HG02678 (cell line): ENCODE data around the gene EEFSEC.

Source experiments
- ATAC-seq: cut with Tn5 transposase; IDR thresholded peaks from one replicate; pipeline ENCODE4 v1.9.1; 2021; ENCODE audit warnings: mild to moderate bottlenecking, moderate library complexity; ENCODE audit not compliant: unreplicated experiment

EEFSEC gene

DNA sequence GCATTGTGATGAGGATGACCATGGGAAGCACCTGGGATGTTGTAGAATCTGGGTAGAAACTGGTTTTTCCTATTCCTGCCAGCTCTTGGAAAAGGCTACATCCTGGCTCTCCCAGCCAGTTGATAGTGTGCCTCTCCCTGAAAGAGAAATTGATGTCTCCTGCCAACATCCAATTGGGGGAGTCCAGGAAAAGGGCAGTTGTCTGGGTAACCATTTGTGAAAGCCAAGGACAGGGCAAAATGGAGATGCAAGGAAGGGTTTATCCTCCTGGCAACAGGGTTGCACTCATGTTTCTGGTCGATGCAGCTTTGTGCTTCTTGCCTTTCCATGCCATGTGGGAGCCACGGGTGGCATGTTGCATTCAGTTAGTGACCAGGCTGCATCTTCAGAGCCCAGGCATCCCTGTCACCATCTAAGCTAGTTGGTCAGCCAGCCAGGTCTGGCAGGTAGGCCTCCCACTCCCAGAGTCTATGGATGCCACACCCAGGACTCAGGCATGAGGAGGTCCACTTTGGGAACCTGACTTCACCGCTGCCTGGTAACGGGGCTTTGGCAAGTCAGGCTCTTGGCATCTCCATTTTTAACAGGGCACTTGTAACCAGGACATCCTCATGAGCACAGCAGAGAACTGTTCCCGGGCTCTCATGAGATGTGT is 159.9 kb downstream of the EEFSEC start:
- no peak for ATAC-seq

DNA sequence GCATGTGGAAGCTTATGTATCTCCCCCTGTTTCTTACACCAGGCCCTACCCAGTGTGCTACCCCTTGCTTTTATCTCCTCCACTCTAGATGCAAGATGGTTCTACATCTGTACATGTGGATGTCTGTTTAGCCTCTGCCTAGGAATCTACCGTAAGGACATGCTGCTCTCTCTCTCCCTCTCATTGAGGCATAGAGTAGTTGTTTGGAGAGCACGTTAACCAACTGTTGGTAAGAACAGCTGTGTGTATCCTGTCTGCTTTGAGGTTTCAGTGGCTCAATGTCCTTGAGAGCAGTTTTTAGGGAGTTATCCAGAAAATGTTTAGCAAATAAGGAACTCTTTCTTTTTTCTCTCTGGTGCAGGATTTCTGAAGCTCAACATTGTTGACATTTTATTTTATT is 160.7 kb downstream of the EEFSEC start:
- no peak for ATAC-seq

DNA sequence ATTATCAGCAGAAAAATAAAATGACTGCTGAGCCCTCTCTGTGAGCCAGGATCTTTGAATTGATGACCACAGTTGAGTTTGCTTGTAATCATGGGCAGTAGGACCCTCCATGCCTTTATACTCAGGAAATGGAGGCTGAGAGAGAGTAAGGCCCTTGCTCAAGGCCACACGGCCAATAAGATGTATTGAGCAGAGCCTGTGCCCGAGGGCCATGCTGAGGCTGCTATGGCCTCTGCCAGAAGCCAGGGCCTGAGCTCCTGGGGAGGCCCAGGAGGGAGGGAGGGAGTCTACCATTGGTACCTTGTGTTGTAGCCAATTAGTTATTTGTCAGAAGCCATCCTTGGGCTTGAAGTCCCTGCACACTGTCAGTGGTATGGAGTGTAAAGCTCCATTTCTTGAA is 162.0 kb downstream of the EEFSEC start:
- no peak for ATAC-seq

DNA sequence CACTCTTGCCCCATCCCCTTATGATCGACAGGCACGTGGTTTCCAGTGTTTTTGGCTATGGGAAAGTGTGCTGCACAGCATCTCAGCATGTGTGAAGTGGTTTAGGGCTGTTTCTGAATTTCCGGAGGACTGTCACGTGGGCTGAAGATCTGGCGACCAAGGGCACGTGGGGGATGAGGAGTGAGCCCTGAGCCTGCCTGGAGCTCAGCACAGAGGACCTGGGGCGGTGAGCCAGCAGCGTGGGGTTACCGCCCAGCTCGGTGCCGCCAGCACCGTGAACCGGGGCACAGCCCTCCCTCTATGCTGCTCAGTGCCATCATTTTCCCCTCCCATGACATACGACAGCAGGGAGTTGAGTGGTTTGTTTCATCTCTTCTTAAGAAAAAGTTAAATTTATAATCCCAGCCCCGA is 163.2 kb downstream of the EEFSEC start:
- no peak for ATAC-seq

DNA sequence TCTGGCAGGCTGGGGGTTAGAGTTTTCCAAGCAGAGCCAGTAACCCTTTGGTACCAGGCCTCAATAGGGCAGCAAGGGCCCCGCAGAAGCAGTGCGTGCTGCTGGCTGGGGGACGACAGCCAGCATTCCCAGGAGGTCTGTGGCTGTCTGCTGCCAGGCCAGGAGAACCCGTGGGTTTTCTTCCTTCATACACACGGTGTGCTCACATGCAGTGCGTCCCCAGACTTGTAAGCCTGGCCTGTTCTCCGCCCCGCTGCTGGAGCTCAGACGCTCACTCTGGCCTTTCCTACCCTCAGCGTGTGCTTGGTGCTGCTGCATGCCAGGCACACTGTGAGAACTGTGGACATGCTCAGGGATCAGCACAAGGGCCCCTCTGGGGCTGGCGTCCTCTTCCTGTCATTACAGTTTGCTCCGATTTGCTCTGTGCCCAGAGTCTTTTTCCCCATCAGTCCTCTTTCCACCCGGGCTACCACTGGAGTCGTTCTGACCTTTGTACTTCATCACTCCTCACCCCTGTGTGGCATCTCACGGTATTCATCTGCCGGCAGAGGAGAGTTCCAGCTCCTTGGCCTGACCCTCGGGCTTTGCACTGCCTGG is 163.9 kb downstream of the EEFSEC start:
- ATAC-seq = no peak

DNA sequence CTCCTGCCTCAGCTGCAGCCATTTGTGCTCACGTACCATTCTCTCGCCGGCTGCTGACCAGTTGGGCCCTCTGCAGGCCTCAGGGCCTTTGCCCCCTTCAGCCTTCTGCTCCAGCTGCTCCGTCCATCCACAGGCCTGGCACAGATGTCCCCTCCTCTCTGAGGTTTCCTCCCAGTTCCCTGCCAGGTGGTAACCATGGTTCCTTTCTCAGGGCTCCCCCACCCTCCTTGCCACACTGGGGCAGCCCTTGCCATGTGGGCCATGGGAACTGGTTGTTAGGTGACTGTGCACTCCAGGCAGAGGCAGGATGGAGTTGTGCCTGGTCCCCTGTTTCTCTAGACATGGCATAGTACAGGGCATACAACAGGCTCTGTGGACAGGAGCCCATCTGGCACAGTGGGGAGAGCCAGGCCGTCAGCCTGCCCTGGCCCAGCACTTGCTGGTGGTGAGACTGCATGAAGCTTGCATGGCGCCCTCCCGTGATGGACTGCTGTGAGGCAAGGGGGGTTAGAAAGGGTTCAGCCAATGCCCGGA is 164.5 kb downstream of the EEFSEC start:
- no peak for ATAC-seq

DNA sequence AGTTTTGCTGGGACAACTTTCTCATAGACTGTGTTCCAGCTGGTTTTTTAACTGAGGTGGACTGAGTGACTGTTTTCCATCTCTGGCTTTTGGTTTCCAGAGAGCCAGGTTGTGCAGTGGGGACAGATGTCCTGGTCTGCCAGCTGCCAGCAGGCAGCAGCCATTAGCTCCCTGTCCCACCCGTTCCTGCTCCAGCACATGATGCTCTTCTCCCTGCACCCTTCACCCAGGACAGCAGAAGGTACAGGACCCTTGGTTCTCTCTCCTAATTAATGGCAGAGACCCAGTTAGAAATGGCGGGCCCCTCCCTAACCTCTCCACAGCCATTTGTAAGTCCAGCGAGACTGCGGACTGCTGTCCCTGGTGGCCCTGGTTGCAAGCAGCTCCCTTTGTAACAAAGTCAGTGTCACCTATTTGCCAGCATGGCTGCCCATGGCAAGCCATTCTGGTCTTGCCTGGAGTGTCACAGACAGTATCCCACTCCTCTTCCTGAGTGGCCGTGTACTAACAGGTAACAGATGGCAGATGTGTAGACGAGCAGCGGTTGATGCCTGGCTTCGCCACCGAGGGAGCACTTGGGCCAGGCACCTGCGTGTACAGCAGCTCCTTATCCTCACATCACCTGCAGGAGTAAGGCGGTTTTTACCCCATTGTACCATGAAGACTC is 165.1 kb downstream of the EEFSEC start:
- no peak for ATAC-seq

DNA sequence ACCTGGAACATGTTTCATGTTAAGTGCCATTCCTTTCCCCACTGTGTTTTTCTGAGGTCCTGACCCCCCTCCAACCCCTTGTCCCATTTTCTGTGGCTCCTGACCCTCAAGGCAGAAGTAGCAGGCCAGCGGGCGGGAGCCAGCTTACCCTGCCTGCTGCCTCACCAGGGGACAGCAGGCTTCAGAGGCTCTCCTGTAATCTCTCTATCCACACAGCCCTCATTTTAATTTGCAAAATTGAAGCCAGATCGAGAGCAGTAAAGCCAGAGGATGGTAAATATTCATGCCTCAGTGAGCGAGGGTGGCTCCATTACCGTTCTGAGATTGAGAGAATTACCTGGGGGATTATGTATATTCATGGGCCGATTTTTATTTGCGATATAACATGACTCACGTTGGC is 165.8 kb downstream of the EEFSEC start:
- ATAC-seq = no peak

DNA sequence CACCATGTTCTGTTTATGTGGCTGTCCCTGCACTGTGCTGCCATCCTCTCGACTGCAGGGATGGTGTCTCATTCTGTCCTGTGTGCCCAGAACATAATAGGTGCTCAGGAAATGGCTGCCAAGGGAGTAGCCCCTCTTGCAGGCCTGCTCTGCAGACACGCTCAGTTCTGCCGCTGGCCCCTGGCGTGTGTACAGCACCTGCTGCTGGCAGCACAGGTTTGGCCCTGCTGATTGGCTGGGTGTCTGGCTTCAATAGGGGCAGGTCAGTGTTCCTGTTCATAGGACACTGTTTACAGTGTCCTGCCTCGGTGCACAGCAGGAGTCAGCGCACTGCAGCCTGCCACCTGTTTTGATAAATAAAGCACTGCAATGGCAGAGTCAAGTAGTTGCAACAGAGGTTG is 166.5 kb downstream of the EEFSEC start:
- no peak for ATAC-seq

DNA sequence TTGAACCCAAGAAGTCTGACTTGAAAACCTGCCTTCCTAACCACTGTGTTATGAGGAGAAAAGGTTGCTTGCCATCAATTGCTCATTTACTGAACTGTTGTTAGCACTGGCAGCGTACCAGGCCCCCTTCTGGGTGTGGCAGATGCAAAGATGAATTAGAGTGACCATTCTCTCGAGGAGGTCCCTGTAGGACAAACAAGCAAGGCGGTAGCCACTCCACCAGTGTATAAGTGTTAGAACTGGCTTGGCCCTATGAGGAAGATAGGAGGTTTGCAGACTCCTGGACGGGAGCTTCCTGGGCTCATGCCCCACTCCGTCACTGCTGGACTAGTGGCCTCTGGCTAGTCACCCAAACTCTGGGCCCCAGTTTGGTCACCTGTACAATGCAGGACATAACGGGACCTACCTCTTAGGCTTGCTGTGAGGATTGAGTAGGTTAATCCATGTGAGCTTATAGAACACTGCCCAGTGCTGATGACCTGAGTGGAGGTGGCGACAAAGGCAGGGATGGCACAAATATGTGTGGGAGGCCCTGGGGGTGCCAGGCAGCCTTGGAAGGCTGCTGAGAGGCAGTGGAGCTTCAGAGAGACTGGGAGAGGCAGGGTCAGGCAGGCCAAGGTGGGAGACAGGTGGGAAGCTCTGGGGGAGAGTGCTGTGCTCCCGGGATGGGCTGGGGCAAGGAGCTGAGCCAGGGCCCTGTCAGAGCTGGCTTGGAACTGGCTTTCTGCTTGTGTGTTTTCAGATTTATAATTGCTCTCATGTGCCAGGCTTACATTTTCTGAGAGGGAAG is 167.5 kb downstream of the EEFSEC start:
- no peak for ATAC-seq

DNA sequence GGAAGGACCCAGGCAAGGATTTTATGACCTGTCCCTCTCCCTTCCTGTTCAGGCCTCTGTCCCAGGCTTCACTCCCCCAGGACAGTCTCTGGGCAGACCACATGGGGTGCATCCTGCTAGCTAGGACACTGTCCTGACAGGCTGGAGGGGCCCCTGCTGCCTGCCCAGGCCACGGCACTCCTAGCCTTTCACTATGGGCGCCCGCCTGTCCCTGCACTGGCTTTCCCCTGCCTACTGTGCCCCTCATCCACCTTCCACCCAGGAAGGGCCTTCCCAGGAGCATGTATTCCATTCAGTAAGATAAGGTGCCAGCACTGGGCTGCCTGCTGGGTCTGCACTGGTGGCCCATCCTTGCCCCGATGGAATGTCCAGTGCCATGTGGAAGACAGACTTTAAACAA is 168.1 kb downstream of the EEFSEC start:
- no peak for ATAC-seq

DNA sequence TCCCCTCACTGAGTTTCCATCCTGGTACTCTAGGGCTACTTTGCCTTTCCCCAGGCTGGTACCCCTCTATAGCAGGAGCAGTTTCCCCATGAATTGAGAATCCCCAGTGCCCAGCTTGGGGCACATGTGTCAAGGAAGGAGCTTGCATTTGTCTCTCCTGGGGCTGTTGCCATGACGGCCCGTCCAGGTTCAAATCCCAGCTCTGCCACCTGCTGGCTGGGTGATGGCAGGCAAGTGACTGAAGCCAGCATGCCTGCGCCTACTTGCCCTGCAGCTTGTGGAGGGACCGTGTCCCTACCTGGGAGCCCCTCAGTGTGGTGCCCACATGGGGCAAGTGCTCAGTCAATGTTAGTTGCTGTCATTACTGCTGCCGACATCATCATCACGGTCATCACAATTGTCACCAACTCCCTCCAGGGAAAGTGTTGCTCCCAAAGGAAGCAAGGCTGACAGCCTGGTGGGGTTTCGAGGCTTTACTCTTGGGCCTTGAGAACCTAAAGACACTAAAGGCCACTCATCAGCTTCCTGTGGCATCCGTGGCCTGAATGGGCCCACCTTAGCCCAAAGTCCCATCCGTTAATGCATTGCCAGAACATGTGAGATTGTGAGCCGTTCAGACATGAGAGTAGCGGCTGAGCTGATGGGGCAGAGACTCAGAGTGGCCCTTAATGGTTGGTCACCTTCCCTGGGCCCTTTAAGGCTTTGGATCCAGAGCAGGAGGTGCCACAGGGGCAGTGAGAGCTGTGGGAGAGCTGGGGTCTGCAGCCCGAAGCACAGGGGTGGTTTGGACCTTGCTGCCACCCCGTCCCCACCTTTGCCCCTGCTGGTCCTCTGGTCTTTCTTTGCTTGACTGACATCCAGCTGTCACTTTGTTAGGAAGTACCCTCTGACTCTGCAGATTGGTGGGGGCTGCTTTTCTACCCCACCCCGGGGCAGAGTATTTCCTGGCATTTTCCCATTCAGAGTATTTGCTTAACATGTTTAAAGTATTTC is 169.0 kb downstream of the EEFSEC start:
- ATAC-seq = no peak

DNA sequence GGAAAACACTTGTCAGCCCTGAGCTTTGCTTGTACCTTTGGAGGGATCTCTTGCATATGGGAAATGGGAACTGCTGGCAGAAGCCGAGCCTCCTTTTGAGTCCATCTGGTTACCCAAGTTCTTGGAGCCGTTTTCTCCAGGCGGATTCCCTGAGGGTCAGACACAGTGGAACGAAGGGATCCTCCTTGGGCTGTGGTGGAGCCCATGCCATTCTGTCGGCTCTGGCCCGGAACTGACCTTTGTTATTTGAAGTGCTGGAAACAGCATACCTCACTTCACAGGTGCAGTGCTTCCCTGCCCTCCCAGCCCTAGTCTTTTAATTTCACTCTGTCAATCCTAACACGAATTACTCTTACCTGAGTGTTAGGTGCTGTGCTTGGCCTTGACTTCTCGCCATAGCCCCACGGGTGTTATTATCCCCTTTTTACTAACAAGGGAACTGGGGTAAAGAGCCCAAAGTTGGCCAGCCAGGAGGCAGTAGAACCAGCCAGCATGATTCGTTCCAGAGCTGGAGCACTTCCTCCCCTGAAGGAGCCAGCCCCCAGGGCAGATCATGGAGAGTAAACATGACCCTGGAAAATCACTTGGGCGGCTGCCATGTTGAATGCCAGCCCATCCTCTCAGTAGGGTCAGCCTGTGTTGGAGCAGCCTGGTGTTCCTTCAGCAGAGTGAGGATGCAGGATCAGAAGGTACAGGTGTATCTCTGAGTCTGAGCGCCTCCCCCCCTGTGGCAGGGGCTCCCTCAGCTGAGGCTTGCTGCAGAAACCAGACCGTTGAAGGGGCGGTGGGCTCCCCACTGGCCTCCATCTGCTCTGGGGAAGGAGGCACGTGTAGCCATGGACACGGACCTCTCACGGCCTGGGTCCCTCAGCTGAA is 170.2 kb downstream of the EEFSEC start:
- ATAC-seq = no peak

DNA sequence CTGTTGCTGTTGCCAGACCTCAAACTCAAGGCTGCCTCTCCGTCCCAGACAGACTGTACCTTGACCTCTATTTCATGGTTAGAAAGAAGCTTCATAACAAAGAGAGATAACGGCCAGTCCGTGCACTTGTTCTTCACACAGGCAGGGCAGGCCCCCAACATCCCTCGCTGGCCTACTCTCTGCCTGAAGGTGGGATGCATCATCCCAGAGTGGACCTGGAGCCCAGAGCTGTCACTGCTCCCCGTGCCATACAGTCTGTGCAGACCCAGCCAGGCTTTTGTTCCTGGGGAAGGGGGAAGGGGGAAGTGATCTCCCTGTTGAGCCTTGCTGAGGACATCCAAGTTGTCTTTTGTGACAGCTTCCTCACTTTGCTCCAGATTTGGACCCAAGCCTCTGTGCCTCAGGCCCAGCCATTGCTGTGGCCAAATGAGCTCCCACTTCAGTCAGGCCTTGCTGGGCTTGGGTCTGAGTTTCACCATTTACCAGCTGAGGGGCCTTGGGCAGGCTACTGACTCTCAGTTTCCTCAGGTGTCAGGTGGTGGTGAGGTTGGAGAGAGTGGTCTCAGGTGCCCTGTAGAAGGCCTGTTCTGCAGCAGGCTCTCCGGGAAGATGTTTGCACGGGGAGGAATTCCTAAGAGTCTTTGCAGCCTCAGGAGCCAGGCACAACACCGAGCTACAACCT is 171.8 kb downstream of the EEFSEC start:
- ATAC-seq = no peak

DNA sequence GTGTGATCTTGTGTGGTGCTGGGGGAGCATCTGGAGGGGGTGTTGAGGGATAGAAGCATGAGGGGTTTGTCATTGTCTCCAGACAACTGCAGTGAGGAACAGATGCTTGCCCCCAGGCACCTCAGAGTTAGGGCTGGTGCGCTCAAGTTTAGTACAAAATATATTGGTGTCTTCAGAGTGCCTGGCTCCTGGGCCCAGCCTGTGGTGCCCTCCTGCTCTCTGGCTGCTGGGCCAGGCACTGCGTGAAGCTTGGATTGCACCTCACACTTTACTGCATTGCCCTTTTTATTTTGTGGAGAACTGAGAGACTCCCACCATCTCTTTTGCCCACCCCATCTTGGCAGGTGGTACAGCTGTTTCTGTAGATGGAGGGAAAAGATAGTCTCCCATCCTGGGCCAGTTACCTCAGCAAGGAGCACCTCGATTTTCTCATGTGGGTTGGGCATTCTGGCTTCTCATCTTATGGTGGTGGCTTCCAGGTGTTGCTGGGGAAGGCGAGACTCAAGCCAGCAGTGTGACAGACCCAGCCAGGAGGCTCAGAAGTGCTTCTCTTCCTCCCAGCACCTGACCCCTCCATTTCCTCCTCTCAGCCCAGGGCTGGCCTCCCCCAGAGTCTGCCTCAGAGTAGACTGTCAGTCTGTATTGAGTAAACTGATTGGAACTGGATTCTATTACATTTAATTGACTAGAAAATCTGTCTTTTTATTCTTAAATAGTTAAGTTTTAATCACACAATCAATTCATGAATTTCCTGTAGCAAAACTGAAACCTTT is 173.0 kb downstream of the EEFSEC start:
- no peak for ATAC-seq

DNA sequence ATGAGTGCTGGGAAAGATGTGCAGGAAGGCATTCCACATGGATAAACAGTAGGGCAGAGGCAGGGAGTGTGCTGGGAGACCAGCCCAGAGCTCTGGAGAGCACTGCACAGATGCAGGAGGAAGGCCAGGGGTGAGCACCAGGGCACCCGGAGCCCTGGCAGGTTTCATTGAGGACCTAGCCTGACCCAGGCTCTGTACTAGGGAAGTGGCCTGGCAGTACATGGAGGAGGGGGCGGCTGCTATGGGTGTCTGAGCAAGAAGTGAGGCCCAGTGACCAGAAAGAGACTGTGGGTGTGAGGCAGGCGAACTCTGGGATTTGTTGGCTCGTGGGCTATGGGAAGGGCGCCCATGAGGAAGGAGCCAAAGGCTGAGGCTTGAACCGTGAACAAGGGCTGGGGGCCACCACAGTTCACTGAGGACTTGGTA is 174.3 kb downstream of the EEFSEC start:
- no peak for ATAC-seq

DNA sequence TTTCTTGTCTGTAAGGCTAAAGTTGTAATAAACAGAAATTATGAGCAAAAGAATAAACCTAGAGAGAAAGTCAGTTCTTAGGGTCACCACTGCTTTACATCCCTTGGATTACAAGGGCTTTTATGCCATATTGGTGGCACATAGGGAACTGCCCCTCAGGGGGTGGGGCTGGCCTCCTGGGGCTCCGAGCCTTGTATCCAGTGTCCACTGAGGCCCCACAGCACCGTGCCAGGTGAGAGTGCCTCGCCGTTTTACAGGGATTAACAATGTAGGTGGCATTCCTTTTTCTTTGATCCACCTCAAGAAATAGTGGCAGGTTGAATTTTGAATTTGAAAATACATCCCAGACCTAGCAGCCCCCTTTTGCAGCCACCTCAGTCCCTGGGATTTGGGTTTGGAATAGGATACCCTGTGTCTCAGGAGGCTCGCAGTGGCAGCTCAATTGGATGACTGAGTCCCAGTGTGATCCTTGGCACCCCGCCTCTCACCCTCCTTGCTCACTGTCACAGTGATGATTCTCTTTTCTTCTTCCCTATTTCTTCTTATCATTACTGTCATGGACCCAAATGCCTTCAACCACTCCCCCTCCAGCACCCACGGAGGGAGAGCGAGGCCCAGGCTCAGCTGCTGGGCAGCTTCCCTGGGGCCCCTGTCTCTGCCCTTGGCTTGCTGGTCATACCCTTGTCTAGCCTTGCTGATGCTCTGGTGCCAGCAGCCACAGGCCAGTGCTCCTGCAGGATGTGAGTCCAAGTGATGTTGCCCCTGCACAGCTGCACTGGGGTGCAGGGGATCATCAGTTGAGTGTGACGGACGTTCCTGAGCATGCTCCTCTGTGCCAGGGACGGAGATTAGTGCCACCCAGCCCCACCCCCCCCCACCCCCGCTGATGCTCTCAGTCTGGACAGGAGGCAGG is 175.5 kb downstream of the EEFSEC start:
- ATAC-seq = no peak
